AG09319 (cell line): Measurements from ENCODE around the gene NOS1AP.

ENCODE experiments used
- DNase-seq: peaks from one replicate; pipeline ENCODE4 v3.0.0-alpha.2; 2010; ENCODE audit warnings: low read depth; ENCODE audit errors: extremely low read depth
- CTCF ChIP-seq: IDR thresholded peaks from 2 replicates; pipeline ENCODE4 v1.5.1; 2011; ENCODE audit warnings: low read depth, mild to moderate bottlenecking, inconsistent platforms, low read length, moderate library complexity

Gene NOS1AP

GRCh38 chr1:162270016-162270770, 200.7 kb downstream of the NOS1AP start:
- DNase-seq = no peak

GRCh38 chr1:162271972-162272371, 202.5 kb downstream of the NOS1AP start:
- no peak for DNase-seq
- no peak for TF ChIP-seq CTCF

More at GRCh38 chr1:162270016-162270770, 200.7 kb downstream of the NOS1AP start:
- no peak for TF ChIP-seq CTCF

GRCh38 chr1:162272419-162272818, 202.9 kb downstream of the NOS1AP start:
- no peak for DNase-seq
- no peak for TF ChIP-seq CTCF

GRCh38 chr1:162275622-162276175, 206.2 kb downstream of the NOS1AP start:
- DNase-seq = no peak
- no peak for TF ChIP-seq CTCF

GRCh38 chr1:162276493-162276892, 207.0 kb downstream of the NOS1AP start:
- peak; percentile 10 for DNase-seq
- peak; percentile 26 for TF ChIP-seq CTCF

- no peak for TF ChIP-seq CTCF
- DNase-seq = no peak
Measured at GRCh38 chr1:162279136-162279498, 209.6 kb downstream of the NOS1AP start.

DNA sequence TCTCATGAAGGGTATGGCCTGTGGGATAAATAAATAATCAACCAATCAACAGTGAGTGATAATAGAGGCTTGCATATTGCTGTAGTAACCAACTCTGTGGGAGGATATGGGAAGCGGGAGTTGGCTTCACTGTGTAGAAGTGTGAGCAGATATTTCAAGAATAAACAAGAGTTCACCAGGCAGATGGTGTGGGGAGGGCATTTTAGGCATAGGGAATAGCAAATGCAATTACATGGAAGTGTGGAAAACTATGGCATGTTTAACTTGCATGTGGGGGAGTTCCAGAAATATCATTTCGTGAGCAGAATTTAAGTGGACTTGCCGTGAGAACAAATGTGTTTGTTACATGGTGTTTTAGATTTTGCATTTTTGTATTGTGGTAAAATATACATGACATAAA, 211.9 kb downstream of the NOS1AP start:
- no peak for TF ChIP-seq CTCF
- DNase-seq = no peak
